WI38 (cell line): Measurements from ENCODE around the gene ISG15.
"Not testable (repeated sequence)": the region's sequence is repeated elsewhere in the genome, so short reads cannot be mapped to it uniquely, and the experiment has no call there.

Experiments
- H3K4me3 ChIP-seq: 2 replicates; pipeline ENCODE4 v1.5.1; 2011; ENCODE audit warnings: low read depth, mild to moderate bottlenecking, control low read depth, low read length
- TF ChIP-seq, protein P1 (sequence below): IDR thresholded peaks from 2 replicates; pipeline ENCODE4 v1.5.1; 2012; ENCODE audit warnings: low read depth, mild to moderate bottlenecking, control low read depth, low read length

The ISG15 gene

DNA sequence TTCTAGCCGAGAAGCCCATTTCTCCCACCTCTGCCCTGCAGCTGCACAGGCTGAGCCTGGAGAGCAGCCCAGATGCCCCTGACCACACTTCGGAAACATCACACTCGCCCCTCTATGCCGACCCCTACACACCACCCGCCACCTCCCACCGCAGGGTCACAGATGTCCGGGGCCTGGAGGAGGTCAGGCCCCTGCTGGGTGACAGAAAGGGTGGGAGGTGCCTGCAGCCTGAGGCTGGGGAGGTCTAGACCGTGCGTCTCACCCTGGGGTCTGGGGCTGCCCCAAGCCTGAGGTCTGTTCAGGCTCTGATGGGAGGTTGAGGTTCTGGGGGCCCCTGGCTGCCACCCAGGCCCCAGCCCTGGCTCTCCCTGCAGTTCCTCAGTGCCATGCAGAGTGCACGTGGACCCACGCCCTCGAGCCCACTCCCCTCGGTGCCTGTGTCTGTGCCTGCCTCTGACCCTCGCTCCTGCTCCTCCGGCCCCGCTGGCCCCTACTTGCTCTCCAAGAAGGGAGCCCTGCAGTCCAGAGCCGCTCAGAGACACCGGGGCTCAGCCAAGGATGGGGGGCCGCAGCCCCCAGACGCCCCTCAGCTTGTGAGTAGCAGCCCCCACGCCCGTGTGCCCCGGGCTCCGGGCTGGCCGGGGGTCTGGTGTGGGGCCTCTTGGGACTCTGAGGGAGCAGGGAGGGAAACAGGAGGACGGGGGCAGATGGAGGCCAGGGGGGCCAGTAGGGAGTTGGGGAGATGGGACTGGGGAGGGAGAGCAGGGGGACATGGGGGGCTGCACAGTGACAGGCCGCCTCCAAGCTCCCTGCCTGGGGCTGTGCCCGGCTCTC lies 39.6 kb upstream of the ISG15 start:
- H3K4me3 ChIP-seq = no peak overlapping the region
- TF ChIP-seq, protein P1, sequence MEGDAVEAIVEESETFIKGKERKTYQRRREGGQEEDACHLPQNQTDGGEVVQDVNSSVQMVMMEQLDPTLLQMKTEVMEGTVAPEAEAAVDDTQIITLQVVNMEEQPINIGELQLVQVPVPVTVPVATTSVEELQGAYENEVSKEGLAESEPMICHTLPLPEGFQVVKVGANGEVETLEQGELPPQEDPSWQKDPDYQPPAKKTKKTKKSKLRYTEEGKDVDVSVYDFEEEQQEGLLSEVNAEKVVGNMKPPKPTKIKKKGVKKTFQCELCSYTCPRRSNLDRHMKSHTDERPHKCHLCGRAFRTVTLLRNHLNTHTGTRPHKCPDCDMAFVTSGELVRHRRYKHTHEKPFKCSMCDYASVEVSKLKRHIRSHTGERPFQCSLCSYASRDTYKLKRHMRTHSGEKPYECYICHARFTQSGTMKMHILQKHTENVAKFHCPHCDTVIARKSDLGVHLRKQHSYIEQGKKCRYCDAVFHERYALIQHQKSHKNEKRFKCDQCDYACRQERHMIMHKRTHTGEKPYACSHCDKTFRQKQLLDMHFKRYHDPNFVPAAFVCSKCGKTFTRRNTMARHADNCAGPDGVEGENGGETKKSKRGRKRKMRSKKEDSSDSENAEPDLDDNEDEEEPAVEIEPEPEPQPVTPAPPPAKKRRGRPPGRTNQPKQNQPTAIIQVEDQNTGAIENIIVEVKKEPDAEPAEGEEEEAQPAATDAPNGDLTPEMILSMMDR = no peak

DNA sequence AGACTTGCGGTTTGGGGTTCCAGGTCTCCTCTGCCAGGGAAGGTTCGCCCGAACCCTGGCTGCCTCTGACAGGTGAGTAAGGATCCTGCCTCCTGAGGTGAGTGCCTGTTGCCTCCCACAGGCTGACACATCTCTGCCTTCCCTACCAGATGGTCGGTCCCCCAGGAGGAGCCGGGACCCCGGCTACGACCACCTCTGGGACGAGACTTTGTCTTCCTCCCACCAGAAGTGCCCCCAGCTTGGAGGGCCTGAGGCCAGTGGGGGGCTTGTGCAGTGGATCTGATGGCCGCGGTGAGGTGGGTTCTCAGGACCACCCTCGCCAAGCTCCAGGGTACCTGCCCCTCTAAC lies 39.0 kb upstream of the ISG15 start:
- TF ChIP-seq, protein P1 = no peak
- no peak overlapping the region for H3K4me3 ChIP-seq

DNA sequence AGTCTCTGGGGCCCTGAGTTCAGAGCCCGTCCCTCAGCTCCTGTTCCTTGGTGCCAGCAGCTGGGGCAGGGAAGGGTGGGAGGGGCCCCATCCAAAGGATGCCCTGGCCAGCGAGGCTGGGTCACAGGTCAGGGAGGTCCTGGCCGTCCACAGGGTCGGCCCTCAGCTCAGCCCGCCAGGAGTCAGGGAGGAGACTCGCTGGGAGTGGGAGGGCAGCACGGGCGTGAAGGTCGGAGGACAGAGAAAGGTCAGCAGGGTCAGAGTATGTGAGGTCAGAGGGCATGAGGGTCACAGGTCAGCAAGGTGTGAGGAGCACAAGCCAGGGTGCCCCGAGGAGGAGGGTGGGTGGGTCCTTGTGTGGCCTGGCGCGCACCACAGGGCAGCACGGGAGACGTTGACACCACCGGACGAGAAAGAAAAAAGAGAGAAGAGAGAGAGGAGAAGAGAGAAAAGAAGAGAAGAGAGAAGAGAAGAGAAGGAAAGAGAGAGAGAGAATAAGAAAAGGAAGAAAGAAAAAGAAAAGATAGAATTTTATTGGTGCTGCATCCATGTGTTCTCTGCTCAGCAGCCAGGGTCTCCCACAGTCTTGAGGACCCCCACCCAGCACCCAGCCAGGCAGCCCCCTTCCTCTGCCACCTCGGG lies 38.5 kb upstream of the ISG15 start:
- TF ChIP-seq, protein P1 = no peak
- no peak overlapping the region for H3K4me3 ChIP-seq

DNA sequence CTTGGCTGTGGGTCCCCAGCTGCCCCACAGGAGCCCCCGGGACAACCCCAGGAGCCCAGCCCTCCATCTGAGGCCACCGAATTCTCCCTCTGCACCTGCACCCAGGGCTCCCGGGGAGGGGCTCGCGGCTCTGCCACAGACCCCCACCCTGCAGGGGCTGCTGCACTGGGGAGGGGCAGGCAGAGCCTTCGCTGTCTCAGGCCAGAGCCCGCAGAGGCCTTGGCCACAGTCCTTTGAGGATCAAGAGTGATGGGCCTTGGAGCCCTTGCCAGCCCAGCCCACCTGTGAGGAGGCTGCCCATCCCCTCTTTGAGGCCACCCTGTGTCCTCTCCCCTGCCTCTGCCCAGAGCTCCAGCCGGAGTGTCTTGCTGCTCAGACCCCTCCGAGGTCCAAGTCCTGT lies 37.9 kb upstream of the ISG15 start:
- no peak overlapping the region for H3K4me3 ChIP-seq
- TF ChIP-seq, protein P1 = no peak

DNA sequence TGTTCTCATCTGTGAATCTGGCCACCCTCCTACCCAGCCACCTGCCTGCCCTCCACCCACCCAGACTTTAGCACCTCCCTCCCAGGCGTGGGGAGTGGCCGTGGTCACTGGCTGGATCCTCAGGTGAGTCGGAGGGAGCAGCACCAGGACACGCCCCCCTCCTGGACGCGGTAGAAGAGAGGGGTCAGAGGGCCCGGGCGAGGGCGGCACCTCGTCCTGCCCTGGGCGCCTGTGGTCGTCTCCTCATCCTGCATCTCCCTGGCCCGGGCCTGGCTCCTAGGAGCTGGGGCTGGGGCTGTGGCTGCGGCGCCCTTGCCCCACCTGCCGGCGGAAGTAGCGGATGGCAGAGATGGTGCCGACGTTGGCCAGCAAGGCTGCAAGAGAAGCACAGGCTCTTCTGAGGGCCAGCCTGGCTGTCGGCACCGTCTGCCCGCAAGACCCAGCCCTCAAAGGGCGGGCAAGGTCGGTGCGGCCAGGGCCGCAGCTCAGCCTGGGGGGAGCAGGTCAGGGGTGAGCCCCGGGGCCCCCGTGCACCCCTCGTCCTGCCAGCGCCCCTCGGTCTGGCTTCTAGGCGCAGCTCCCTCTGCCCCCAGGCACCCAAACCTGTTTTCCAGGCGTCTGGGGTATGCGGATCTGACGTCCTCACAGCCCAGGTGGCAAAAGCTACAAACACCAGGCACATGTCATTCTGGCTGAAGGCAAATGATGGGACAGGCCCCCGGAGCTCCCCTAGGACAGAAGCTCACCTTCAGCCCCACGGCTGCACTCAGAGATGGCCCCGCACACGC lies 37.2 kb upstream of the ISG15 start:
- peak overlapping the region; percentile 17; the same call in 1 of the 2 replicates for H3K4me3 ChIP-seq
- TF ChIP-seq, protein P1 = peak; percentile 32; the same call in 1 of the 2 replicates

DNA sequence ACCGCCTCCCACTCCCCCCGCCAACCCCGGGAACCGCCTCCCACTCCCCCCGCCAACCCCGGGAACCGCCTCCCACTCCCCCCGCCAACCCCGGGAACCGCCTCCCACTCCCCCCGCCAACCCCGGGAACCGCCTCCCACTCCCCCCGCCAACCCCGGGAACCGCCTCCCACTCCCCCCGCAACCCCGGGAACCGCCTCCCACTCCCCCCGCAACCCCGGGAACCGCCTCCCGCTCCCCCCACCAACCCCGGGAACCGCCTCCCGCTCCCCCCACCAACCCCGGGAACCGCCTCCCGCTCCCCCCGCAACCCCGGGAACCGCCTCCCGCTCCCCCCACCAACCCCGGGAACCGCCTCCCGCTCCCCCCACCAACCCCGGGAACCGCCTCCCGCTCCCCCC lies 36.5 kb upstream of the ISG15 start:
- H3K4me3 ChIP-seq = not testable (repeated sequence)

DNA sequence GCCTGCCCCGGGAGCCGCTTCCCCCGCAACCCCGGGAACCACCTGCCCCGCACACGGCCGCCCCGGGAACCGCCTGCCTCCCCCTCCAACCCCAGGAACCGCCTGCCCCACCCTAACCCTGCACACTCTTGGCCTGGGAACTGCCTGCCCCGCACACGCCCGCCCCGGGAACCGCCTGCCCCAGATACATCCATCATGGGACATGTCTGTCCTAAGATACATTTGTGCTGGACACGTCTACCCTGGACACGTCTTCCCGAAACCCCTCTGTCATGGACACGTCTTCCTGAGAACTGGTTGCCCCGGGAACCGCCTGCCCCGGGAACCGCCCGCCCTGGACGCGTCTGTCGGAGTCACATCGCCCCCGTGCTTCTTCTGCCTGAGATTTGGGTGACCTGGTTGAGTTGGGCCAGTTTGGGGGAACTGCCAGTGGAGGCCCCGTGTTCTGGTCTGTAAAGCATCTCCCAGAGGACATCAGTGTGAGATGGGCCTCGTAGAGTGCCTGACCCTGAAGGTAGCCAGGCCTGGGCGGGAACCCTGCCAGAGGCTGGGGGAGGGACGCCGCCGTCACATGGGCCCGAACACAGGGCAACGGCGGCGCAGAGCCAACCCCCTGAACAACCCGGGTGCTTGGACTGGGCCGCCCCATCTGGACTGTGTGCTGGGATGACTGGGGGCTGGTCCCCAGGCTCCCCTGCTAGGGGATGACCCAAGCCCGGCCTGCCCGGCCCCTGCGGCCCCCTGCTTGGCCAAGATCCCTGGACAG lies 35.0 kb upstream of the ISG15 start:
- TF ChIP-seq, protein P1 = no peak
- no peak overlapping the region for H3K4me3 ChIP-seq
